SK-N-SH (cell line): ENCODE results near the gene USE1.

Source experiments
- JUND ChIP-seq: IDR thresholded peaks from 2 replicates; pipeline ENCODE4 v1.4.0; 2012
- RFX5 ChIP-seq: IDR thresholded peaks from 2 replicates; pipeline ENCODE4 v1.6.1; 2012; ENCODE audit warnings: mild to moderate bottlenecking, improper control_type of control experiment, low read length

- TF ChIP-seq RFX5 (no peak), JUND (no peak)
Measured at GRCh38 chr19:17235971-17236777, 21.0 kb downstream of the USE1 start.
